GM06990 (cell line): ENCODE results near the gene SPTLC3.

ENCODE experiments used
- DNase-seq: peaks from one replicate; pipeline ENCODE4 v3.0.0-alpha.2; 2011; ENCODE audit not compliant: insufficient read length; ENCODE audit errors: extremely low read depth
- H3K27me3 ChIP-seq: replicated peaks from 2 replicates; pipeline ENCODE4 v1.6.0; 2011; ENCODE audit warnings: low read length; ENCODE audit not compliant: control insufficient read depth, insufficient read depth
- H3K36me3 ChIP-seq: 2 replicates; pipeline ENCODE4 v1.5.1; 2011; ENCODE audit warnings: low read length; ENCODE audit not compliant: control insufficient read depth, insufficient read depth
- H3K4me3 ChIP-seq: replicated peaks from 2 replicates; pipeline ENCODE4 v1.5.1; 2011; ENCODE audit warnings: low read depth, mild to moderate bottlenecking, control low read depth, low read length
- CTCF ChIP-seq: IDR thresholded peaks from 2 replicates; pipeline ENCODE4 v1.5.1; 2011; ENCODE audit warnings: low read length, control low read depth, mild to moderate bottlenecking, inconsistent platforms; ENCODE audit not compliant: insufficient read depth, poor library complexity, severe bottlenecking

The SPTLC3 gene

GRCh38 chr20:13102237-13102636 is 93.5 kb downstream of the SPTLC3 start:
- no peak for DNase-seq
- no peaks in the 10 kb centered on the region for H3K36me3 ChIP-seq
- no peak overlapping the region for H3K4me3 ChIP-seq
- TF ChIP-seq CTCF = no peak
- H3K27me3 ChIP-seq = no peaks in the 10 kb centered on the region; the same call in 1 of the 2 replicates

- H3K27me3 ChIP-seq = no peaks in the 10 kb centered on the region; the same call in 1 of the 2 replicates
- no peak for DNase-seq
- no peak overlapping the region for H3K4me3 ChIP-seq
- no peaks in the 10 kb centered on the region for H3K36me3 ChIP-seq
- TF ChIP-seq CTCF = no peak
Observed at GRCh38 chr20:13102694-13103093, 93.9 kb downstream of the SPTLC3 start.

GRCh38 chr20:13105039-13105438 is 96.3 kb downstream of the SPTLC3 start:
- no peak for DNase-seq
- TF ChIP-seq CTCF = no peak

GRCh38 chr20:13105864-13106457 is 97.2 kb downstream of the SPTLC3 start:
- H3K4me3 ChIP-seq = no peak overlapping the region
- DNase-seq = no peak

More at GRCh38 chr20:13105039-13105438, 96.3 kb downstream of the SPTLC3 start:
- Histone ChIP-seq H3K4me3 (no peak overlapping the region), H3K36me3 (no peaks in the 10 kb centered on the region), H3K27me3 (no peaks in the 10 kb centered on the region)

GRCh38 chr20:13109658-13110057 is 100.9 kb downstream of the SPTLC3 start:
- DNase-seq = no peak
- H3K4me3 ChIP-seq = no peak overlapping the region
- no peak for TF ChIP-seq CTCF
- no peaks in the 10 kb centered on the region; the same call in 1 of the 2 replicates for H3K27me3 ChIP-seq
- H3K36me3 ChIP-seq = no peaks in the 10 kb centered on the region

More at GRCh38 chr20:13105864-13106457, 97.2 kb downstream of the SPTLC3 start:
- no peaks in the 10 kb centered on the region for H3K36me3 ChIP-seq
- no peaks in the 10 kb centered on the region; the same call in 1 of the 2 replicates for H3K27me3 ChIP-seq
- peak; percentile 67 for TF ChIP-seq CTCF
